Keratinocyte (primary cell): Measurements from ENCODE around the gene CAPN15.

ENCODE experiments used
- CTCF ChIP-seq, 3 experiments: IDR thresholded peaks in 1 of 3; conservative IDR thresholded peaks in 1 of 3; optimal IDR thresholded peaks in 1 of 3; 2 replicates in 2 of 3; 3 replicates in 1 of 3; pipeline versions ENCODE3 to v1.5.1; 2011; ENCODE audit warnings: low read length in 3 of 3, mild to moderate bottlenecking in 3 of 3, moderate library complexity in 2 of 3, control low read depth in 1 of 3, inconsistent platforms in 1 of 3; ENCODE audit not compliant: insufficient read depth in 2 of 3; ENCODE audit errors: extremely low read depth in 1 of 3
- EZH2 ChIP-seq: IDR thresholded peaks from one replicate; pipeline ENCODE4 v1.6.1; 2012; ENCODE audit warnings: inconsistent platforms, mild to moderate bottlenecking, low read length, moderate library complexity

- TF ChIP-seq CTCF (optimal IDR thresholded peaks at IDR 0.05 in 1 of 3, IDR thresholded peaks at IDR 0.05 in 1 of 3, conservative IDR thresholded peaks at IDR 0.05 in 1 of 3; ENCODE audit: extremely low read depth in 1 of 3, insufficient read depth in 2 of 3, low read length in 3 of 3) (no peak), EZH2 (no peak)
Observed at GRCh38 chr16:527015-527903, at the start of gene CAPN15.
